Tongue (tissue), 3 donors: Measurements from ENCODE around the gene HOXA11. TPM values are rescaled to one million over a fixed set of nuclear protein-coding genes. Genes with fewer than 3 reads are reported as not detected.

Source experiments
- DNase-seq: peaks from one replicate; pipeline ENCODE4 v3.0.0-alpha.2; 2015
- small RNA-seq: library from RNA; depleted of rRNA; stranded (forward); fragments of <200 nt; gene quantifications from one replicate; pipeline ENCODE3, GENCODE V24; 2014; ENCODE audit warnings: low replicate concordance
- total RNA-seq: library from RNA; depleted of rRNA; stranded (reverse); fragments of >200 nt; gene quantifications from one replicate; pipeline ENCODE4 v1.2.3, GENCODE V29; 2014

HOXA11 gene
- total RNA-seq, 1 donor from 2014 or later: not detected

GRCh38 chr7:27133409-27134231, 51.4 kb downstream of the HOXA11 start:
- DNase-seq: no peak

- DNase-seq: no peak
These were observed 52.1 kb downstream of the HOXA11 start for GRCh38 chr7:27132978-27133377.

- DNase-seq: no peak
These were observed 52.8 kb downstream of the HOXA11 start for GRCh38 chr7:27132214-27132613.

- no peak for DNase-seq
These were observed 53.6 kb downstream of the HOXA11 start for GRCh38 chr7:27131390-27131819.

Small RNAs within 50 kb of the gene (small RNA-seq; reads per million reads assigned to genes)
- gene AC004080.5 (not detected), gene RF02140 (not detected), gene RF02141 (not detected)

Other genes starting within 250 kb of the HOXA11 start
- not detected for gene HOXA1, start 89.2 kb downstream of the HOXA11 start, total RNA-seq
- gene HOXA2, start 82.5 kb downstream of the HOXA11 start, total RNA-seq: not detected
- not detected for gene HOXA4, start 54.5 kb downstream of the HOXA11 start, total RNA-seq
- gene HOXA5, start 41.6 kb downstream of the HOXA11 start, total RNA-seq: 0.21 TPM
- gene HOXA6, start 37.5 kb downstream of the HOXA11 start, total RNA-seq: not detected
- 2.4 TPM for gene HOXA3, start 32.6 kb downstream of the HOXA11 start, total RNA-seq
- not detected for gene HOXA7, start 28.6 kb downstream of the HOXA11 start, total RNA-seq
- gene HOXA9, start 19.7 kb downstream of the HOXA11 start, total RNA-seq: not detected
- not detected for gene HOXA10, start 10.9 kb downstream of the HOXA11 start, total RNA-seq
- not detected for gene HOXA13, start 14.9 kb upstream of the HOXA11 start, total RNA-seq
- not detected for gene EVX1, start 57.6 kb upstream of the HOXA11 start, total RNA-seq